ENCODE data around the gene LTV1. TPM values are rescaled to one million over a fixed set of nuclear protein-coding genes. Genes with fewer than 3 reads are reported as not detected.
"Not testable (repeated sequence)": the region's sequence is repeated elsewhere in the genome, so short reads cannot be mapped to it uniquely, and the experiment has no call there.

LTV1 gene
- total RNA-seq, 2 experiments from 2014 or later, result 30.9 to 31.6 TPM

DNA sequence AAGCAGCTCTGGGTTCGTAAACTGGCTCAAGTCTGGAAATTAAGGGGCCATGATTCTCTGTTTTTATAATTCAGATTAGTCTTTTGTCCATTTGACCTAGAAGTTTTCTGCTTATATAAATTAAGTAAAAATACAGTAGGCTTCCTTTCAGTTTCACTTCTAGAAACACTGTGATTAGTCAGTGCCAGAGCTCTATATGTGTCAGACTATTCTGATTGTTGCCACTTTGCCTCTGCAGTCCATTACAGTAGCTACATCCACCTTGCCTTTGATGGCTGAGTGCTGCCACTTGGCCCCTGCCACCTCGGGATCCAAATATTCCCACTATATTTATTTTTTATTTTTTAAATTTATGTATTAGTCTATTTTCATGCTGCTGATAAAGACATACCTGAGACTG lies 29.1 kb downstream of the LTV1 start:
- TF ChIP-seq, protein P1, sequence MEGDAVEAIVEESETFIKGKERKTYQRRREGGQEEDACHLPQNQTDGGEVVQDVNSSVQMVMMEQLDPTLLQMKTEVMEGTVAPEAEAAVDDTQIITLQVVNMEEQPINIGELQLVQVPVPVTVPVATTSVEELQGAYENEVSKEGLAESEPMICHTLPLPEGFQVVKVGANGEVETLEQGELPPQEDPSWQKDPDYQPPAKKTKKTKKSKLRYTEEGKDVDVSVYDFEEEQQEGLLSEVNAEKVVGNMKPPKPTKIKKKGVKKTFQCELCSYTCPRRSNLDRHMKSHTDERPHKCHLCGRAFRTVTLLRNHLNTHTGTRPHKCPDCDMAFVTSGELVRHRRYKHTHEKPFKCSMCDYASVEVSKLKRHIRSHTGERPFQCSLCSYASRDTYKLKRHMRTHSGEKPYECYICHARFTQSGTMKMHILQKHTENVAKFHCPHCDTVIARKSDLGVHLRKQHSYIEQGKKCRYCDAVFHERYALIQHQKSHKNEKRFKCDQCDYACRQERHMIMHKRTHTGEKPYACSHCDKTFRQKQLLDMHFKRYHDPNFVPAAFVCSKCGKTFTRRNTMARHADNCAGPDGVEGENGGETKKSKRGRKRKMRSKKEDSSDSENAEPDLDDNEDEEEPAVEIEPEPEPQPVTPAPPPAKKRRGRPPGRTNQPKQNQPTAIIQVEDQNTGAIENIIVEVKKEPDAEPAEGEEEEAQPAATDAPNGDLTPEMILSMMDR (IDR thresholded peaks at IDR 0.05), result no peak
- H3K27ac Mint-ChIP-seq, result no peak overlapping the region
- intact Hi-C loops (cut with micrococcal nuclease), result no loop called here
- H3K9me3 Mint-ChIP-seq, result peaks cover 13% of the 10 kb centered on the region
- H3K4me1 Mint-ChIP-seq (ENCODE audit: low read depth), result peaks cover 6% of the 10 kb centered on the region
- no peak overlapping the region for H3K4me3 Mint-ChIP-seq
- ATAC-seq, result peak; percentile 90
- peak; percentile 6 for DNase-seq
- peaks cover 4% of the 10 kb centered on the region for H3K36me3 Mint-ChIP-seq (ENCODE audit: low read depth)
- no peaks in the 10 kb centered on the region for H3K27me3 Mint-ChIP-seq
- ChIA-PET POLR2A (no interaction called here), CTCF (interaction anchor here (1.4 kb wide), 1 partner anchor 9 kb away, joined by 3 read pairs; no protein-coding TSS in a partner anchor)

DNA sequence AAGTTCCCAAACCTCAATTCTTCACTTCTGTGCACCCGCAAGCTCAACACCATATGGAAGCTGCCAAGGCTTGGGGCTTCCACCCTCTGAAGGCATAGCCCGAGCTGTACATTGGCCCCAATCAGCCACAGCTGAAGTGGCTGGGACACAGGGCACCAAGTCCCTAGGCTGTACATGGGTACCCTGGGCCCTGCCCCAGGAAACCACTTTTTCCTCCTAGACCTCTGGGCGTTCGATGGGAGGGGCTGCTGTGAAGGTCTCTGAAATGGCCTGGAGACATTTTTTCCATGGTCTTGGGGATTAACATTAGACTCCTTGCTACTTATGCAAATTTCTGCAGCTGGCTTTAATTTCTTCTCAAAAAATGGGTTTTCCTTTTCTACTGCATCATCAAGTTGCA lies 30.5 kb downstream of the LTV1 start:
- intact Hi-C loops (cut with micrococcal nuclease); H3K36me3 Mint-ChIP-seq (ENCODE audit: low read depth); DNase-seq; H3K4me3 Mint-ChIP-seq; H3K27ac Mint-ChIP-seq; H3K27me3 Mint-ChIP-seq; H3K4me1 Mint-ChIP-seq (ENCODE audit: low read depth); ATAC-seq: not testable (repeated sequence)
- POLR2A ChIA-PET, result interaction anchor here (0.7 kb wide), 1 partner anchor 18 kb away, joined by 3 read pairs; no protein-coding TSS in a partner anchor
- peaks cover 11% of the 10 kb centered on the region for H3K9me3 Mint-ChIP-seq
- CTCF ChIA-PET, result interaction anchor here (1.2 to 1.4 kb wide), 2 partner anchors 11 to 66 kb away, joined by 3 to 4 read pairs; no protein-coding TSS in a partner anchor

- H3K4me3 Mint-ChIP-seq, result not testable (repeated sequence)
Measured at GRCh38 chr6:143874503-143874902, 31.4 kb downstream of the LTV1 start.

GRCh38 chr6:143877584-143878271 lies 34.6 kb downstream of the LTV1 start:
- H3K9me3 Mint-ChIP-seq, result peaks cover 14% of the 10 kb centered on the region
- peaks cover 3% of the 10 kb centered on the region for H3K4me1 Mint-ChIP-seq (ENCODE audit: low read depth)
- H3K27ac Mint-ChIP-seq, result no peak overlapping the region
- TF ChIP-seq, protein P1 (IDR thresholded peaks at IDR 0.05), result no peak
- H3K27me3 Mint-ChIP-seq, result no peaks in the 10 kb centered on the region
- DNase-seq (no peak), ATAC-seq (peak; percentile 42)
- intact Hi-C loops (cut with micrococcal nuclease), result no loop called here
- peaks cover 4% of the 10 kb centered on the region for H3K36me3 Mint-ChIP-seq (ENCODE audit: low read depth)
- ChIA-PET CTCF (no interaction called here), POLR2A (no interaction called here)
- H3K4me3 Mint-ChIP-seq, result no peak overlapping the region

More at GRCh38 chr6:143874503-143874902, 31.4 kb downstream of the LTV1 start:
- intact Hi-C loops (cut with micrococcal nuclease); ATAC-seq; H3K4me1 Mint-ChIP-seq (ENCODE audit: low read depth); CTCF ChIA-PET; DNase-seq; H3K27ac Mint-ChIP-seq; H3K36me3 Mint-ChIP-seq (ENCODE audit: low read depth); H3K27me3 Mint-ChIP-seq; POLR2A ChIA-PET: not testable (repeated sequence)
- H3K9me3 Mint-ChIP-seq, result peaks cover 15% of the 10 kb centered on the region

- DNase-seq, result no peak
- no peak overlapping the region for H3K27ac Mint-ChIP-seq
- intact Hi-C loops (cut with micrococcal nuclease), result no loop called here
- ChIA-PET CTCF (no interaction called here), POLR2A (no interaction called here)
- peaks cover 14% of the 10 kb centered on the region for H3K9me3 Mint-ChIP-seq
- peaks cover 4% of the 10 kb centered on the region for H3K36me3 Mint-ChIP-seq (ENCODE audit: low read depth)
- H3K27me3 Mint-ChIP-seq, result no peaks in the 10 kb centered on the region
- ATAC-seq, result no peak
- TF ChIP-seq, protein P1 (IDR thresholded peaks at IDR 0.05), result no peak
- no peak overlapping the region for H3K4me3 Mint-ChIP-seq
- H3K4me1 Mint-ChIP-seq (ENCODE audit: low read depth), result no peaks in the 10 kb centered on the region
Measured at GRCh38 chr6:143878272-143878760, 35.2 kb downstream of the LTV1 start.

DNA sequence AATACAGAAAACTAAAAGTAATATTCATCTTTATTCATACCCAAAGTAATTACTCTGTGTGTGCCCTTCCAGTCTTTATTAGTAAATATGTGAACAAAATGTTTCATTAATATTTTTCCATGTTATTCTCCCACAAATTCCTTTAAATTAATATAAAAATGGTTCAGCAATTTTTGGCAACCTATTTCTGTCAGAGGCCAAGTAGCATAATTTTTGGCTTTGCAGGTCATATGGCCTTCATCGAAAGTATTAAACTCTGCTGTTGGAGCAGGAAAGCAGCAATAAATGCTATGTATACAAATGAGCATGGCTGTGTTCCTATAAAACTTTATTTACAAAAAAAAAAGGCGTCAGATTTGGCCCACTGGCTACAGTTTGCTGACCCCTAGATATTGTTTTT lies 37.3 kb downstream of the LTV1 start:
- no peak overlapping the region for H3K4me3 Mint-ChIP-seq
- H3K27ac Mint-ChIP-seq, result no peak overlapping the region
- DNase-seq, result no peak
- peaks cover 13% of the 10 kb centered on the region for H3K9me3 Mint-ChIP-seq
- ChIA-PET CTCF (no interaction called here), POLR2A (no interaction called here)
- no peaks in the 10 kb centered on the region for H3K27me3 Mint-ChIP-seq
- H3K4me1 Mint-ChIP-seq (ENCODE audit: low read depth), result no peaks in the 10 kb centered on the region
- no peak for ATAC-seq
- intact Hi-C loops (cut with micrococcal nuclease), result no loop called here
- H3K36me3 Mint-ChIP-seq (ENCODE audit: low read depth), result peaks cover 2% of the 10 kb centered on the region
- TF ChIP-seq, protein P1 (IDR thresholded peaks at IDR 0.05), result no peak
